HepG2 (cell line): Measurements from ENCODE around the gene TMEM220. TPM values are rescaled to one million over a fixed set of nuclear protein-coding genes. Genes with fewer than 3 reads are reported as not detected.

Experiments
- BHLHE40 ChIP-seq: IDR thresholded peaks from 2 replicates; pipeline ENCODE4 v1.6.1; 2011; ENCODE audit warnings: low read length, improper control_type of control experiment
- GATAD2A ChIP-seq: IDR thresholded peaks from 2 replicates; pipeline ENCODE4 v1.6.1; 2016
- HIVEP1 ChIP-seq: sonication (generic); formaldehyde crosslinking; IDR thresholded peaks from 2 replicates; pipeline ENCODE4 v1.4.0; 2020; ENCODE audit warnings: mild to moderate bottlenecking, missing genetic modification reagents
- IRX3 ChIP-seq: sonication (generic); formaldehyde crosslinking; IDR thresholded peaks from 2 replicates; pipeline ENCODE4 v1.8.1; 2023; ENCODE audit warnings: mild to moderate bottlenecking, low read depth, missing genetic modification reagents, borderline replicate concordance
- KDM3A ChIP-seq: IDR thresholded peaks from 2 replicates; pipeline ENCODE4 v1.6.1; 2018; ENCODE audit warnings: low read depth, missing compliant biosample characterization
- MYPOP ChIP-seq: sonication (generic); formaldehyde crosslinking; IDR thresholded peaks from 2 replicates; pipeline ENCODE4 v1.8.1; 2023; ENCODE audit warnings: mild to moderate bottlenecking, moderate library complexity, missing genetic modification reagents
- NCOA5 ChIP-seq: sonication (generic); formaldehyde crosslinking; IDR thresholded peaks from 2 replicates; pipeline ENCODE4 v1.4.0; 2020; ENCODE audit warnings: missing genetic modification reagents
- POLR2AphosphoS5 ChIP-seq: IDR thresholded peaks from 2 replicates; pipeline ENCODE4 v1.6.1; 2012; ENCODE audit warnings: low read depth, low read length
- SKIL ChIP-seq: sonication (generic); formaldehyde crosslinking; IDR thresholded peaks from 2 replicates; pipeline ENCODE4 v1.8.0; 2022; ENCODE audit warnings: missing genetic modification reagents, mild to moderate bottlenecking, moderate library complexity, borderline replicate concordance
- SMAD9 ChIP-seq: sonication (generic); formaldehyde crosslinking; IDR thresholded peaks from 2 replicates; pipeline ENCODE4 v1.5.1; 2020; ENCODE audit warnings: mild to moderate bottlenecking, missing genetic modification reagents
- SOX13 ChIP-seq, 3 experiments: fragments of 450-650 bp in 1 of 3; sonication (generic) in 1 of 3; formaldehyde crosslinking in 1 of 3; IDR thresholded peaks in 2 of 3; conservative IDR thresholded peaks in 1 of 3; 2 replicates each; pipeline versions ENCODE4 v1.5.0 to v1.6.1; 2016 to 2020; ENCODE audit warnings: antibody characterized with exemption in 1 of 3, mild to moderate bottlenecking in 1 of 3, missing compliant biosample characterization in 1 of 3, missing genetic modification reagents in 1 of 3, moderate library complexity in 1 of 3
- TERF1 ChIP-seq: sonication (generic); formaldehyde crosslinking; IDR thresholded peaks from 2 replicates; pipeline ENCODE4 v1.8.0; 2022; ENCODE audit warnings: mild to moderate bottlenecking, missing genetic modification reagents, moderate library complexity
- ZBTB20 ChIP-seq: sonication (generic); formaldehyde crosslinking; IDR thresholded peaks from 2 replicates; pipeline ENCODE4 v1.8.1; 2023; ENCODE audit warnings: missing genetic modification reagents, low read depth, mild to moderate bottlenecking, borderline replicate concordance
- ZNF335 ChIP-seq: sonication (generic); formaldehyde crosslinking; IDR thresholded peaks from 2 replicates; pipeline ENCODE4 v1.4.0; 2020; ENCODE audit warnings: missing genetic modification reagents
- ZNF44 ChIP-seq: sonication (generic); formaldehyde crosslinking; IDR thresholded peaks from 2 replicates; pipeline ENCODE4 v1.5.1; 2020; ENCODE audit warnings: mild to moderate bottlenecking, missing genetic modification reagents
- ZNF777 ChIP-seq: sonication (generic); formaldehyde crosslinking; IDR thresholded peaks from 2 replicates; pipeline ENCODE4 v1.4.0; 2020; ENCODE audit warnings: missing genetic modification reagents
- polyA plus RNA-seq, 8 experiments: library from polyadenylated mRNA; depleted of rRNA in 3 of 8; stranded (reverse) in 7 of 8; unstranded in 1 of 8; fragments of >200 nt; fragmentation: Illumina TruSeq in 4 of 8; extraction: Trizol in 4 of 8; gene quantifications; 2 replicates each; pipeline versions ENCODE4 v1.2.1 to v1.2.3, GENCODE V29; 2011 to 2016; ENCODE audit warnings: low read depth in 4 of 8, missing spikeins in 1 of 8, mixed read lengths in 1 of 8; ENCODE audit not compliant: insufficient read depth in 1 of 8
- total RNA-seq, 5 experiments: library from RNA; depleted of rRNA; stranded (reverse); fragments of >200 nt; fragmentation: Illumina TruSeq; extraction: Trizol; gene quantifications; 2 replicates each; pipeline ENCODE4 v1.2.3, GENCODE V29; 2016; ENCODE audit warnings: low read depth in 1 of 5
- TF ChIP-seq, protein P1 (sequence below): sonication (generic); formaldehyde crosslinking; IDR thresholded peaks from 2 replicates; pipeline ENCODE4 v1.5.1; 2020; ENCODE audit warnings: mild to moderate bottlenecking, missing genetic modification reagents, borderline replicate concordance

TMEM220 gene
- total and polyA plus RNA-seq, 2 of the 13 experiments (the other 11 are each of a cell fraction or from before 2014, with no cell fraction given) = 1.3 to 2.2 TPM

DNA sequence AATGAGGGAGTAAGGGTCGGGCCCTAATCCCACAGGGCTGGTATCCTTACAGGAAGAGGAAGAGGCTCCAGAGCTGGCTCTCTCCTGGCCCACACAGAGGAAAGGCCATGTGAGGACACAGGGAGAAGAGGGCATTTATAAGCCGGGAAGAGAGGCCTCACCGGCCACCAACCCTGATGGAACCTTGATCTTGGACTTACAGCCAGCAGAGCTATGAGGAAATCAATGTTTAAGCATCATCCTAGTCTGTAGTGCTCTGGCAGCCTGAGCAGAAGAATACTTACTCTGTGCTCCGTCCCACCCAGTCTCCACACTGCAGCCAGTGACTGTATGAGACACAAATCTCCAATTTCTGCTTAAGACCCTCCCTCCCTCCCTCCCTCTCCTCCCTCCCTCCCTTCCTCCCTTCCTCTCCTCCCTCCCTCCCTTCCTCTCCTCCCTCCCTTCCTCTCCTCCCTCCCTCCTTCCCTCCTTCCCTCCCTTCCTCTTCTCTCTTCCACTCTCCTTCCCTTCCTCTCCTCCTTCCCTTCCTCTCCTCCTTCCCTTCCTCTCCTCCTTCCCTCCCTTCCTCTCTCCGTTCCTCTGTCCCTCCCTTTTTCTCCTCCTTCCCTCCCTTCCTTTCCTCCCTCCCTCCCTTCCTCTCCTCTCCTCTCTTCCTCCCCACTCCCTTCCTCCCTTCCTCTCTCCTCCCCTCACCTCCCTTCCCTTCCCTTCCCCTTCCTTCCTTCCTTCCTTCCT lies 8.9 kb upstream of the TMEM220 start (continued):
- TF ChIP-seq SOX13 (IDR thresholded peaks at IDR 0.05) (no peak), SOX13 (CRISPR knock-in tag; conservative IDR thresholded peaks at IDR 0.05 in 1 of 2, IDR thresholded peaks at IDR 0.05 in 1 of 2) (no peak), HIVEP1 (no peak), ZBTB20 (CRISPR knock-in tag) (no peak), NCOA5 (CRISPR knock-in tag) (no peak), ZNF777 (CRISPR knock-in tag) (no peak), SMAD9 (CRISPR knock-in tag) (no peak), IRX3 (CRISPR knock-in tag) (no peak), ZNF335 (CRISPR knock-in tag) (no peak), POLR2AphosphoS5 (no peak), GATAD2A (no peak), KDM3A (CRISPR knock-in tag) (no peak), ZNF44 (no peak), MYPOP (no peak), BHLHE40 (no peak), TERF1 (CRISPR knock-in tag) (no peak), SKIL (no peak)
- TF ChIP-seq, protein P1, sequence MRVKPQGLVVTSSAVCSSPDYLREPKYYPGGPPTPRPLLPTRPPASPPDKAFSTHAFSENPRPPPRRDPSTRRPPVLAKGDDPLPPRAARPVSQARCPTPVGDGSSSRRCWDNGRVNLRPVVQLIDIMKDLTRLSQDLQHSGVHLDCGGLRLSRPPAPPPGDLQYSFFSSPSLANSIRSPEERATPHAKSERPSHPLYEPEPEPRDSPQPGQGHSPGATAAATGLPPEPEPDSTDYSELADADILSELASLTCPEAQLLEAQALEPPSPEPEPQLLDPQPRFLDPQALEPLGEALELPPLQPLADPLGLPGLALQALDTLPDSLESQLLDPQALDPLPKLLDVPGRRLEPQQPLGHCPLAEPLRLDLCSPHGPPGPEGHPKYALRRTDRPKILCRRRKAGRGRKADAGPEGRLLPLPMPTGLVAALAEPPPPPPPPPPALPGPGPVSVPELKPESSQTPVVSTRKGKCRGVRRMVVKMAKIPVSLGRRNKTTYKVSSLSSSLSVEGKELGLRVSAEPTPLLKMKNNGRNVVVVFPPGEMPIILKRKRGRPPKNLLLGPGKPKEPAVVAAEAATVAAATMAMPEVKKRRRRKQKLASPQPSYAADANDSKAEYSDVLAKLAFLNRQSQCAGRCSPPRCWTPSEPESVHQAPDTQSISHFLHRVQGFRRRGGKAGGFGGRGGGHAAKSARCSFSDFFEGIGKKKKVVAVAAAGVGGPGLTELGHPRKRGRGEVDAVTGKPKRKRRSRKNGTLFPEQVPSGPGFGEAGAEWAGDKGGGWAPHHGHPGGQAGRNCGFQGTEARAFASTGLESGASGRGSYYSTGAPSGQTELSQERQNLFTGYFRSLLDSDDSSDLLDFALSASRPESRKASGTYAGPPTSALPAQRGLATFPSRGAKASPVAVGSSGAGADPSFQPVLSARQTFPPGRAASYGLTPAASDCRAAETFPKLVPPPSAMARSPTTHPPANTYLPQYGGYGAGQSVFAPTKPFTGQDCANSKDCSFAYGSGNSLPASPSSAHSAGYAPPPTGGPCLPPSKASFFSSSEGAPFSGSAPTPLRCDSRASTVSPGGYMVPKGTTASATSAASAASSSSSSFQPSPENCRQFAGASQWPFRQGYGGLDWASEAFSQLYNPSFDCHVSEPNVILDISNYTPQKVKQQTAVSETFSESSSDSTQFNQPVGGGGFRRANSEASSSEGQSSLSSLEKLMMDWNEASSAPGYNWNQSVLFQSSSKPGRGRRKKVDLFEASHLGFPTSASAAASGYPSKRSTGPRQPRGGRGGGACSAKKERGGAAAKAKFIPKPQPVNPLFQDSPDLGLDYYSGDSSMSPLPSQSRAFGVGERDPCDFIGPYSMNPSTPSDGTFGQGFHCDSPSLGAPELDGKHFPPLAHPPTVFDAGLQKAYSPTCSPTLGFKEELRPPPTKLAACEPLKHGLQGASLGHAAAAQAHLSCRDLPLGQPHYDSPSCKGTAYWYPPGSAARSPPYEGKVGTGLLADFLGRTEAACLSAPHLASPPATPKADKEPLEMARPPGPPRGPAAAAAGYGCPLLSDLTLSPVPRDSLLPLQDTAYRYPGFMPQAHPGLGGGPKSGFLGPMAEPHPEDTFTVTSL (CRISPR knock-in tag) = no peak
